Measurements from ENCODE around the gene TMEM63C. TPM values are rescaled to one million over a fixed set of nuclear protein-coding genes. Genes with fewer than 3 reads are reported as not detected.
A peak's percentile ranks its signal among the peaks of the same experiment; 100 is the strongest.
"Not testable (repeated sequence)": the region's sequence is repeated elsewhere in the genome, so short reads cannot be mapped to it uniquely, and the experiment has no call there.

The TMEM63C gene
- polyA plus RNA-seq, 1 donor from 2014 or later, result 0.24 TPM

DNA sequence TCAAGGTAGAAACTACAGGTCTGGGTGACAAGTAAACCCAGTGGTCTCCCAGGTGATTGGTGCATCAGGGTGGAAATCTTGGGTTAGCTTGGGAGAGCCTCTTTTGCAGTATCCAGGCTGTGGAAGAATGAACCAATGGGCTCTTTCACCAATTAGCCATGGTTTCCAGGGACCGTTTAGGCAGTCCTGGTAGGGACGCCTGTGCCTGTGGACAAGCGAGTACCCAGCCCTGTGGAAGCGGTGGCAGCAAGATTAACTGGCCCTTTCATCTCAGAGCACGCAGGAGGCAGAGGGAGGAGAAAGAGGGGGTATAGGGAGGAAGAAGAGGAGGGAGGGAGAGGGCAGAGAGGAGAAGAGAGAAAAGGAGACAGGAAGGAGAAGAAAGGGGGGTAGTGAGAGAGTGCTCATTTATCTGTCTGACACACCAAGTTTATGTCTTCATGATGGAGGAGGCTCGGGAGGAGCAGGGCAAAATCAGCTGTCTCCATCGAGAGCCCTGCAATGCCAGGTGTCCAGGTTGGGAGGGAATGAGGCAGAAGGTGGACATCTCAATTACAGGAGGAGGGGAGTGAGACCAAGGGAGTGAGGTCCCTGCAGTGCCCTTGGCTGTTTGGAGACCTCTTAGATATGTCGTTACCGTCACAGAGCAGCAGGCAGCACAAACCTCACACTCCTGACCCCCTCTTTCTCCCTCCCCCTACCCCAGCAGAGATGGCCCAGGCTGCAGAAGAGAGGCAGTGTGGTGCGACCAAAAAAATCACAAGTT lies 35.4 kb upstream of the TMEM63C start:
- no peak overlapping the region for H3K27ac Mint-ChIP-seq
- H3K27me3 Mint-ChIP-seq, result peaks cover 23% of the 10 kb centered on the region
- no peak overlapping the region for H3K4me3 Mint-ChIP-seq
- no peaks in the 10 kb centered on the region for H3K9me3 Mint-ChIP-seq
- no peaks in the 10 kb centered on the region for H3K36me3 Mint-ChIP-seq
- peaks cover 1 to 7% (median 5%) of the 10 kb centered on the region in 3 donors for H3K4me1 Mint-ChIP-seq

DNA sequence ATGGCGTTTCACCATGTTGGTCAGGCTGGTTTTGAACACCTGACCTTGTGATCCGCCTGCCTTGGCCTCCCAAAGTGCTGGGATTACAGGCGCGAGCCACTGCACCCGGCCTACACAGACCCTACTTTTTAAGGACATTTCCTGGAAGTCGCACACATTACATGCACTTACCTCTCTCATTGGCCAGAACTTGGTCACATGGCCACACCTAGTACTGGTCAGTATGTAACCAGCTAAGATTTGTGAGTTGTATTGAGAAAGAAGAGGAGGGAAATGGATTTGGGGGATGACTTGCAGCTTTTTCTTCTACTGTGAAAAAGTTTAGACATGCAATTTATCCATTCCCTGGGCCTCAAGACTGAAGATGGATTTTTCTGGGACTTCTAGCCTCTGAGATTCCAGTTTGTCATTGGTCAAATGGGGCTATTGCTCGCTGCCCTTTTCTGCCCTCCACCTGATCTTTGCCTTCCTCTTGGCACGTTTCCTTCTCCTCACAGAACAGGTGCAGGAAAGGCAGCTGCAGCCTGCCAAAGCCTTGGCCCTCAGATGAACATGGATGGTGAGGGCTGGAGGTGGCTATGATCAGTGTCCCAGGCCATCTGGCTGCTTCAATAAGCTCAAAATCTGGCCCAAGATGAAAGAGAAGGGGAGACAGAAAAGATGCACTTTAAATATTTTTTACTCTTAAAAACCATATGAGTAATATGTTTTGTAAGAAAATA lies 32.9 kb upstream of the TMEM63C start:
- no peaks in the 10 kb centered on the region for H3K36me3 Mint-ChIP-seq
- H3K4me1 Mint-ChIP-seq, result no peaks in the 10 kb centered on the region
- H3K27me3 Mint-ChIP-seq, result peaks cover 5% of the 10 kb centered on the region
- H3K4me3 Mint-ChIP-seq, result no peak overlapping the region
- no peak overlapping the region for H3K27ac Mint-ChIP-seq
- H3K9me3 Mint-ChIP-seq, result no peaks in the 10 kb centered on the region

DNA sequence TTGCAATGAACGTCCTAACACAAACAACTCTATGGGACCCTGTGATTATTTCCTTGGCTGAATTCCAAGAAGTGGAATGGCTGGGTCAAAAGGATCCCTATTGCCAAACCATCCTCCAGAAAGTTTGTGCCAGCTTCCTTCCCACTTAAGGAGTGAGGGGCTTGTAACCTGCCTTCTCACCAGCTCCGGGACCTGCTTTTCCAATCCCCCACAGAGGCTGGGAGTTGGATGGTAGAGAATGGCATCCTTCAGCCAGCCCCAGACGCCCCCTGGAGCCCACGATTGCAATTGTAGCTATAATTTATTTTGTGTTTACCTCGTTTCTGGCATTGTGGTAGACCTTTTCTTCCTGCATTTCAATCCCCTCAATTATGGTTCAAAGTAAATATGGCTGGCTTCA lies 30.4 kb upstream of the TMEM63C start:
- Mint-ChIP-seq H3K27me3 (peaks cover 10% of the 10 kb centered on the region), H3K36me3 (no peaks in the 10 kb centered on the region), H3K4me1 (peaks cover 0 to 2% (median 0%) of the 10 kb centered on the region in 3 donors), H3K4me3 (no peak overlapping the region), H3K9me3 (peaks cover 0 to 4% (median 0%) of the 10 kb centered on the region in 3 donors), H3K27ac (no peak overlapping the region)

DNA sequence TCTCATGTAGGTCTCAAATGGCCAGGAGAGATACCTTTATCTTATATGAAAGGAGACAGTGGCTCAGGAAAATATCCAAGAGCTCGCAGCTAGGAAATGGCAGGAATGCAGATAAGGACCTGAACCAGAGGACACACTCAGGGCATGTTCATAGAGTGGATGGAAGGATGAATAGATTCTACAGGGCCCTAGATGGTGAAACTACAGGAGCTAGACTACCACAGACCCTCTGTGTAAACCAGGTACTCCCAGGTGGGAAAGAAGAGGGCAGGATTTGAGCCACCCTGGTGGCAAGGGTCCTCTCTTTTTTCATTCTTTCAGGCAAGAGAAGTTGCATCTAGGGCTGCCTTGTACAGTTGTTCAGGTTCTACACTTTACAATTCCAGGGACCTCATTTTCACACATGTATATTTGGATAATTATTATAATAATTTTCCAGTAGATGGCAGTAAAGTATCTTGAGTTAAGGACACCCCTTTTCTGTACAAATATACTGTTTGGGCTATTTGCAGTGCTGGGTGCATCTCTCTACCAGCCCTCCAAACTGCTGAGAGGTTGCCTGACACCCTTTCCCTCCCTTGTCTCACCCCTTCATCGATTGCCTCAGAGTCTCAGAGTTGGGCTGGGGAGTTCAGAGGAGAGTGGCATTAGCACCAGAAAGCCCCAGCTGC lies 29.5 kb upstream of the TMEM63C start:
- Mint-ChIP-seq H3K27ac (peak overlapping the region in 1 of 3 donors; percentile 23), H3K4me1 (peaks cover 0 to 2% (median 0%) of the 10 kb centered on the region in 3 donors), H3K27me3 (peaks cover 9% of the 10 kb centered on the region)

DNA sequence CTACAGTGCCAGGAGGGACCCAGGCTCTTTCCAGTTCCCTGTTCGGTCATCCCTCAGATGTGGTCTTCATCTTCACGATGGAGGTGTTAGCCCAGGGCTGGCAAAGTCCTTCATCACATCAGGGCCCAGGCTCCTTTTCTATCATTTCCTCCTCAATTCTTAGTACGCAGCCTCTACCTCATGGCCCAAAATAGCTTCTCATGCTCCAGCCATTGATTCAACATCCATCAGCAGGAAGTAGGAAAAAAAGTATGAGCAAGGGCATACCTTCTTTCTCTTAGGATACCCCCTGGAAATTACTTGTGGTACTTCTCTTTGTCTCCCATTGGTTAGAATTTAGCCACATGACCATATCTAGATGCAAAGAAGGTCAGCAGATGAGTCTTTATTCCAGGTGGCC lies 27.8 kb upstream of the TMEM63C start:
- peaks cover 21% of the 10 kb centered on the region for H3K27me3 Mint-ChIP-seq
- peaks cover 0 to 2% (median 0%) of the 10 kb centered on the region in 3 donors for H3K4me1 Mint-ChIP-seq
- peaks cover 0 to 4% (median 0%) of the 10 kb centered on the region in 3 donors for H3K9me3 Mint-ChIP-seq
- H3K36me3 Mint-ChIP-seq, result no peaks in the 10 kb centered on the region
- H3K27ac Mint-ChIP-seq, result no peak overlapping the region
- no peak overlapping the region for H3K4me3 Mint-ChIP-seq

More for the DNA sequence above, 29.5 kb upstream of the TMEM63C start:
- Mint-ChIP-seq H3K9me3 (peaks cover 0 to 4% (median 0%) of the 10 kb centered on the region in 3 donors), H3K4me3 (no peak overlapping the region), H3K36me3 (no peaks in the 10 kb centered on the region)

DNA sequence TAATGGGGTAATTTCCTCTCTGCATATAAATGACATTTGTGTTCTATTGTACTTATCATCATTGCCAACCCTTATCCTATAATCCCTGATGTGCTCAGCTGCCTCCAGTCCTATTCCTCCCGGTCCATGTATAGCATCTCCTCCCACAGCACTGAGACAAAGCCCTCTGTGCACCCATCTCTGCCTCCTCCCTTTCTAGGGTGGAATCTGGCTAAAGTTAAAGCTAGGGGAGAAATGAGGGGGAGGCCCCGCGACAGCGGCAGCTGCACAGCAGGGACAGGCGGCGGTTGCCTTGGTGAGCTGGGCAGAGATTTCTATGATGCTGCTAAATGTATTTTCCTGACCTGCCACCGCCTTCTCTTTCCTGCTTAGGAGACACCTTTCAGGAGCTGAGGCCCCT lies 27.2 kb upstream of the TMEM63C start:
- no peaks in the 10 kb centered on the region for H3K36me3 Mint-ChIP-seq
- peaks cover 0 to 2% (median 0%) of the 10 kb centered on the region in 3 donors for H3K4me1 Mint-ChIP-seq
- no peak overlapping the region for H3K27ac Mint-ChIP-seq
- peaks cover 26% of the 10 kb centered on the region for H3K27me3 Mint-ChIP-seq
- peaks cover 0 to 4% (median 0%) of the 10 kb centered on the region in 3 donors for H3K9me3 Mint-ChIP-seq
- no peak overlapping the region for H3K4me3 Mint-ChIP-seq

DNA sequence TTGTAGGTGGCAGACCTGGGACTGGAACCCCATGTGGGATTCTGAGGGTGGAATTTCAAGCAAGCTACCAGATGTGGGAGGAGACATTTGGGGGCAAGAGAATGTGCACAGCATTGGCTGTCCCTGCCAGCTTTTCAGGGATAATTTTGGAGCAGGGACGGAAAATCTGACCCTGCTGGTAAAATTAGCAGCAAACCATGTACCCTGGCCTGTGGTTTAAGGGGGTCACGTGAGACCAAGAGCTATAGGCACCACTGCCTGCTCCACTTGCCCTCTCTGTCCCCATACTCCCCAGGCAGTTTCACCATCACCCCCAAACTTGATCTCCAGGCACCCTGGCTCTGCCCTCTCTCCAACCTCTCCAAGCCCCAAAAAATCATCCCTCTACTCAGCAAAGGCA lies 26.5 kb upstream of the TMEM63C start:
- peaks cover 0 to 2% (median 0%) of the 10 kb centered on the region in 3 donors for H3K4me1 Mint-ChIP-seq
- H3K9me3 Mint-ChIP-seq, result peaks cover 0 to 4% (median 0%) of the 10 kb centered on the region in 3 donors
- no peaks in the 10 kb centered on the region for H3K36me3 Mint-ChIP-seq
- H3K4me3 Mint-ChIP-seq, result no peak overlapping the region
- no peak overlapping the region for H3K27ac Mint-ChIP-seq
- peaks cover 26% of the 10 kb centered on the region for H3K27me3 Mint-ChIP-seq

DNA sequence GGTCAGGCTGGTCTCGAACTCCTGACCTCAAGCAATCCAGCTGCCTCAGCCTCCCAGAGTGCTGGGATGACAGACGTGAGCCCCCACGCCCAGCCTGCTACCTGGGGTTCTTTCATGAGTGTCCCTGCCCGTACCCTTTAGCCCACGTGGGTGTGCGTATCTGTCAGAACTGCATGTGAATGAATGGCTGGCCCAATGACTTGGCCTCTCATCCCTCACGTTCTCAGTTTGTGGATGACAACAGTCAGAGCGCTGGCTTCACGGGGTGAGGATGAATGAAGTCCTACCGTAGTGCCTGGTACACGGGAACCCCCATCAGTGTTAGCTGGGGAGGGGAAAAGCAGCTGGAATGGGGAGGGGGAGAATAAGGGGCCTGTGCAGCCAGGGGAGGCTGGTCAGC lies 23.9 kb upstream of the TMEM63C start:
- Mint-ChIP-seq H3K27me3 (peaks cover 35% of the 10 kb centered on the region), H3K36me3 (no peaks in the 10 kb centered on the region), H3K4me1 (peaks cover 0 to 2% (median 0%) of the 10 kb centered on the region in 3 donors), H3K9me3 (peaks cover 0 to 4% (median 0%) of the 10 kb centered on the region in 3 donors), H3K27ac (no peak overlapping the region), H3K4me3 (no peak overlapping the region)

DNA sequence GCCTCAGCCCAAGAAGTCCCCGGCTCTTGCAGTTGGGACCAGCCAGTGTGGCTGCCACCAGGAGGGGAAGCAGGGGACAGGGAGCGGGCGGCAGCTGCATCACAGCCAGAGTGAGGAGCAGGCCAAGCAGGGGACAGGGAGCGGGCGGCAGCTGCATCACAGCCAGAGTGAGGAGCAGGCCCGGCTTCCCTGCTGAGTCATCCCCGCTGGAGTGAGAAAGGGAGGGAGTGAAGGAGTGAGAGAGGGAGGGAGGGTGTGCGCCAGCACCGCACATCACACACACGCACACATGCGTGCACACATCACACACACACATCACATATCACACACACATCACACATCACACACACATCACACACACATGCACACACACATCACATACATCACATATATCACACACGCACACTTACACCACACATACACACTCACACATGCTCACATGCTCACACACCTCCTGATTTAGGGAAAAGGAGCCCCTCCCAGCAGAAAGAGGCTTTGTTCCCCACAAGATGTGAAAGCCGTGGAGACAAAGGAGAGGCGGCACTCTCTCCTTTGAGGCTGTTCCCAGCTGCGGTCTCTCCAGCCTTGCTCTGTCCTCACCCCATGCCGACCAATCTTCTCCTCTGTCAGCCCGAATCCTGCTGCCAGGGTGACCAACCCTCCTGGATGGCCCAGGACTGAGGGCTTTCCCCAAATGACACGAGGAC lies 23.3 kb upstream of the TMEM63C start:
- no peak overlapping the region for H3K4me3 Mint-ChIP-seq
- H3K27me3 Mint-ChIP-seq, result peaks cover 35% of the 10 kb centered on the region
- H3K4me1 Mint-ChIP-seq, result peaks cover 0 to 2% (median 0%) of the 10 kb centered on the region in 3 donors
- peaks cover 0 to 4% (median 0%) of the 10 kb centered on the region in 3 donors for H3K9me3 Mint-ChIP-seq
- no peak overlapping the region for H3K27ac Mint-ChIP-seq
- no peaks in the 10 kb centered on the region for H3K36me3 Mint-ChIP-seq

DNA sequence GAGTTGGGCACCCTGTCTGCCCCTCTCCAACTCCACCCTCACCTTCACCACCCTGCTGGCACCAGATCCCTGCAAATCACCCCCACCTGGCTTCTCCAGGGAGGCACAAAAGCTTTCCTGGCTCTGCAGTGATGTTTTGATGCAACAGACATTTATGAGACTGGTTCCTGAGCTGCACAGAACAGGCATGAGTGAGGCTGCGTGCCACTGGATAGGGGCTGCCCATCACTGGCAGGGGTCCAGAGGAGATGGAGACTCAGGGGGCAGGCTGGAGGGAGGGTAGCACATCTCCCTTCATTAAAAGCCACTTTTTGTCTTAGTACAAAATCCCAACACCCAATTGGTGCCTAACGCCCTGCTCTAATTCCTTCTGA lies 22.7 kb upstream of the TMEM63C start:
- Mint-ChIP-seq H3K4me3 (peak overlapping the region in 1 of 4 donors; percentile 8), H3K27me3 (peaks cover 35% of the 10 kb centered on the region), H3K27ac (no peak overlapping the region), H3K36me3 (no peaks in the 10 kb centered on the region), H3K4me1 (peaks cover 0 to under 1% (median 0%) of the 10 kb centered on the region in 3 donors), H3K9me3 (peaks cover 0 to 2% (median 0%) of the 10 kb centered on the region in 3 donors)

DNA sequence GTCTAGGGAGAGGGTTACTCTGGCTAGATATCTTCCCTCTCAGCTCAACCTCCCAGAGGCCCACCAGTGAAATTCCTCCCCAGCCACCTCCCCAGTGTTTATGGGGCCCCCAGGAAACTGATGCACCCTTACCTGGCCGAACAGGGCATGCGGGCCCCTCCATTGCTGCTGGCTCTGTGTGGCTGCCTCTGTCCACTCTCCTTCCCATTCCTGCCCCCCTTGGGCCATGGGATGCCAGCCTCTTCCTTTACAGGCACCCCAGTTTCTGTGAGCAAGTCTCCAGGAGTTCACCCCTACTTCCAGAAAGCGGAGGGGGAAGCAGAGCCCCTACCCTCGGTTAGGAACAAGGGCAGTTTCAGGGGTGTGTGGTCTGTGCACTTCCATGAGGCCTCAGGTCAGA lies 20.6 kb upstream of the TMEM63C start:
- H3K27ac Mint-ChIP-seq, result no peak overlapping the region
- peaks cover 28% of the 10 kb centered on the region for H3K27me3 Mint-ChIP-seq
- no peak overlapping the region for H3K4me3 Mint-ChIP-seq
- H3K9me3 Mint-ChIP-seq, result no peaks in the 10 kb centered on the region
- H3K4me1 Mint-ChIP-seq, result no peaks in the 10 kb centered on the region
- no peaks in the 10 kb centered on the region for H3K36me3 Mint-ChIP-seq

DNA sequence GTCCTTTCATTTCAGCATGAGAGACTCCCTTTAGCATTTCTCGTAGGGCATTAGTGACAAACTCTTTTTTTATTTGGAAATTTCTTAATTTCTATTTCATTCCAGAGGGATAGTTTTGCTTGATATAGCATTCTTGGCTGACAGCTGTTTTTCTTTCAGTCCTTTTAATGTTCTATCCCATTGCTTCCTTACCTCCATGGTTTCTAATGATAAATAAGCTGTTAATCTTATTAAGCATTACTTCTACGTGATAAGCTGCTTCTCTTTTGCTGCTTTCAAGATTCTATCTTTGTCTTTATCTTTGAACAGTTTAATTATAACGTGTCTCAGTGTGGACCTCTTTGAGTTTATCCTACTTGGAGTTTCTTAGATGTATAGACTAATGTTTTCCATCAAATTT lies 11.6 kb upstream of the TMEM63C start:
- H3K4me1 Mint-ChIP-seq, result peaks cover 0 to 2% (median 0%) of the 10 kb centered on the region in 3 donors
- H3K27me3 Mint-ChIP-seq, result peaks cover 1% of the 10 kb centered on the region
- peaks cover 3 to 18% (median 9%) of the 10 kb centered on the region in 3 donors for H3K9me3 Mint-ChIP-seq
- H3K36me3 Mint-ChIP-seq, result peaks cover 3% of the 10 kb centered on the region
- H3K4me3 Mint-ChIP-seq, result no peak overlapping the region
- H3K27ac Mint-ChIP-seq, result no peak overlapping the region

DNA sequence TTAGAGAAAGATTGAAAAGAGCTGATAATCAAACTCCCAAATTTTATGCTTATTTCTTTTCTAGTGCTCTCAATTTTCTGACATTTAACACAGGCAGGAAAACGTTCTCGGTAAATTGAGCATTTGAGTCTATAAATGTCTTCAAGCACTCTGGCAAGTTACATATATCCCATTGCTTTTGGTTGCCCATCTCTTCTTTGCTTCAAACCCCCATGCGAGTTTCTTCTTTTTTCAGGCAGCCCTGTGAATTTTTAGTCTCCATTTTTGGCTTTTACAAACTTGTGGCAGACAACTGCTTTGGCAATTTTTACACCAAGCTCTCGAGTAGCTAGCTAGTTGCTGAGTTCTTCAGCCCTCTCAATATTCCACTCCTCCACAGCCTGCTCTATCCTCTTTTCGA lies 8.7 kb upstream of the TMEM63C start:
- no peak overlapping the region for H3K4me3 Mint-ChIP-seq

DNA sequence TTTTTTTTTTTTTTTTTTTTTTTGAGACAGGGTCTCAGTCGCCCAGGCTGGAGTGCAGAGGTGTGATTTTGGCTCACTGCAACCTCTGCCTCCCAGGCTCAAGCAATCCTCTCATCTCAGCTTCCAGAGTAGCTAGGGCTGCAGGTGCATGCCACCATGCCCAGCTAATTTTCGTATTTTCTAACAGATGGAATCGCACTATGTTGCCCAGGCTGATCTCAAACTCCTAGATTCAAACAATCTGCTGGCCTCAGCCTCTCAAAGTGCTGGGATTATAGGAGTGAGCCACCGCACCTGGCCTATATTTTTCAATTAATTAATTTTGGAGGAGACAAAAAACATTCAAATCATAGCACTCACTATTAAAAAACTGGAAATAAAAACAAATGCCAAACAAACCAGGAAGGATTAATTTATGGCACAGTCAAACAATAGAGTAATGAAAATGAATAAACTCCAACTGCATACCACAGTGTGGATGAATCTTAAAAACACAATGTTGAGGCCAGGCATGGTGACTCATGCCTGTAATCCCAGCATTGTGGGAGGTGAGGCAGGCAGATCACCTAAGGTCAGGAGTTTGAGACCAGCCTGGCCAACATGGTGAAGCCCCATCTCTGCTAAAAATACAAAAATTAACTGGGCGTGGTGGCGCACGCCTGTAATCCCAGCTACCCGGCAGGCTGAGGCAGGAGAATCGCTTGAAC lies 7.5 kb upstream of the TMEM63C start:
- H3K4me1 Mint-ChIP-seq, H3K27ac Mint-ChIP-seq, H3K36me3 Mint-ChIP-seq, H3K27me3 Mint-ChIP-seq, H3K4me3 Mint-ChIP-seq: not testable (repeated sequence)
- peaks cover 1 to 12% (median 5%) of the 10 kb centered on the region in 3 donors for H3K9me3 Mint-ChIP-seq

More for the DNA sequence above, 8.7 kb upstream of the TMEM63C start:
- peaks cover 1% of the 10 kb centered on the region for H3K27me3 Mint-ChIP-seq
- H3K27ac Mint-ChIP-seq, result no peak overlapping the region
- H3K9me3 Mint-ChIP-seq, result peaks cover 1 to 18% (median 9%) of the 10 kb centered on the region in 3 donors
- H3K36me3 Mint-ChIP-seq, result peaks cover 3% of the 10 kb centered on the region
- peaks cover 0 to 2% (median 0%) of the 10 kb centered on the region in 3 donors for H3K4me1 Mint-ChIP-seq
